RWPE1 (cell line): ENCODE data around the gene MUC5B.

ENCODE experiments used
- CTCF ChIA-PET: fragments of 350-600 bp; sonication (Branson Sonifier 250); formaldehyde crosslinking; extraction: SDS; loops from one replicate; lab custom pipeline; 2021; lab: Yijun Ruan, JAX
- POLR2A ChIA-PET: fragments of 400-600 bp; formaldehyde crosslinking; extraction: SDS; loops from one replicate; lab custom pipeline; 2020; ENCODE audit warnings: antibody characterized with exemption; ENCODE audit not compliant: low non-redundant PET; lab: Yijun Ruan, JAX
- DNase-seq: peaks from one replicate; pipeline ENCODE4 v3.0.0; 2012; ENCODE audit warnings: low spot score
- H3K27ac ChIP-seq: fragments of 450-650 bp; 2 replicates; pipeline ENCODE4 v1.5.1; 2017
- TF ChIP-seq, protein P1 (sequence below): fragments of 450-650 bp; conservative IDR thresholded peaks from 2 replicates; pipeline ENCODE4 v1.5.1; 2017; ENCODE audit warnings: low read depth, mild to moderate bottlenecking

The MUC5B gene

DNA sequence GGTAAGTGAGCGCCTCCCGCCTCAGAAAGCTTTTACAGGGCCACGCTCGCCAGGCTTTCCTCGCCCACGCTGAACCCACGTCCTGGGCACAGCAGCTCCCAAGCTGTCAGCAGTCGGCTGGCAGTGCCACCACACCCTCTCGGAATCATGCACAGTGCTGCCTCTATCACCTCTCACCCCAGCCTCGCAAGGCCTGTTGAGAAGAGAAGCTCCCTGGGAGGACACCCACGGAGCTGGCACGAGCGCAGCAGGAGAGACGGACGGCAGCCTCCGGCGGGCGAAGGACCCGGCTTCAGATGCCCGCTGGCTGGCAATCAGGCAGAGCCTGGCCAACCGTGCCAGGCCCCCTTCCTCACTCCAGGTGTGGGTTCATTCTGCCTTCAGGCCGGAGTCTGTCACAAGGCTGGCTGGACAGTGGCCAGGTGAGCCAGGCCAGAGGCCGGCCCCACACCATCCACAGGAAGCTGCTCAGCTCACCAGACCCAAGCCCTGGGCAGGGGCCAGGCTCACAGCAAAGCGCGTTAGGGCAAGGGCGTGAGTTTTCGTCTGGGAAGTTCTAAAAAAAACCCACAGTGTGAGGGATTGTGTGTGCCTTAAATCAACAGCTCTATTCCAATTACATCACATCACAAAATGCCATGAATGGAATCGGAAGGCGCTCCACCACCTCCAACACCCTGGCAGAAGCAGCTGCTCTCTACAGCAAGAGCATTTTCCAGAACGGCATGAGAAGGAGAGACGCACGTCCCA lies 53.4 kb downstream of the MUC5B start:
- ChIA-PET CTCF (interaction anchor here (0.6 kb wide), 1 partner anchor 166 kb away, joined by 3 read pairs; no protein-coding TSS in a partner anchor), POLR2A (no interaction called here)
- TF ChIP-seq, protein P1, sequence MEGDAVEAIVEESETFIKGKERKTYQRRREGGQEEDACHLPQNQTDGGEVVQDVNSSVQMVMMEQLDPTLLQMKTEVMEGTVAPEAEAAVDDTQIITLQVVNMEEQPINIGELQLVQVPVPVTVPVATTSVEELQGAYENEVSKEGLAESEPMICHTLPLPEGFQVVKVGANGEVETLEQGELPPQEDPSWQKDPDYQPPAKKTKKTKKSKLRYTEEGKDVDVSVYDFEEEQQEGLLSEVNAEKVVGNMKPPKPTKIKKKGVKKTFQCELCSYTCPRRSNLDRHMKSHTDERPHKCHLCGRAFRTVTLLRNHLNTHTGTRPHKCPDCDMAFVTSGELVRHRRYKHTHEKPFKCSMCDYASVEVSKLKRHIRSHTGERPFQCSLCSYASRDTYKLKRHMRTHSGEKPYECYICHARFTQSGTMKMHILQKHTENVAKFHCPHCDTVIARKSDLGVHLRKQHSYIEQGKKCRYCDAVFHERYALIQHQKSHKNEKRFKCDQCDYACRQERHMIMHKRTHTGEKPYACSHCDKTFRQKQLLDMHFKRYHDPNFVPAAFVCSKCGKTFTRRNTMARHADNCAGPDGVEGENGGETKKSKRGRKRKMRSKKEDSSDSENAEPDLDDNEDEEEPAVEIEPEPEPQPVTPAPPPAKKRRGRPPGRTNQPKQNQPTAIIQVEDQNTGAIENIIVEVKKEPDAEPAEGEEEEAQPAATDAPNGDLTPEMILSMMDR = no peak
- peak overlapping the region; percentile 35 for H3K27ac ChIP-seq
- DNase-seq = no peak

DNA sequence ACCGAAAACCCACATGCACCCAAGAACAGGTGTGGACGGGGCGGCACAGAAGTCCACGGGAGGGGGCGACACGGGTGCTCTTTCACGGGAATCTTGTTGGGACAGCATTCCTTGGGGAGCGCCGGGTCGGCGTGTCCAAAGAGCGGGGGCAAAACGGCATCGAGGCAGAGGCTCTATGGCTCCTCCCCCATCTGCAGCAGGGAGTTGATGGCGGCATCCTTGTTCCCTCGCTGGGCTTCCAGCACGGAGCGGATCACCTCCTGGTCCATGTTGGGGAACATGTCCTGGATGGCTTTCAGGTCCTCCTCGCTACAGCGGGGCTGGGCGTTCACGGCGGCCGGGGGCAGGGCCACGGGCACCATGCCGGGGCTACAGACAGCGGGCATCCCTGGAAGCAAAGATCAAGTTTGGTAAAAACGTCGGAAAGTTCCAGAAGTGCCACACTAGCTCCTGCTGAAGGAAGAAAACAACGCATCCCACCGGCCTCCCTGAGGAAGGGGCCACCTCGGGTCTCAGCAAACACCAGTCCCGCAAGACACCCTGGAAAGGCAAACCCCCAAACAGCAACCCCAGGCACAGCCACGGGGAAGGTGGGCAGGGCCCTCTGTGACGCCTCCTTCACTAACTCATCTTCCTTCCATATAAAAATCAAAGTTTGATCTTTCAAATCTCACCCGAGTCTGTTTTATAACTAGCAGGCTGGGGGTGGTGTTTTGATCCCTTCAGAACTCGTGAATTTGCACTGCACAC lies 54.2 kb downstream of the MUC5B start:
- DNase-seq = no peak
- TF ChIP-seq, protein P1 = no peak
- no peak overlapping the region for H3K27ac ChIP-seq
- POLR2A ChIA-PET = no interaction called here
- CTCF ChIA-PET = no interaction called here

DNA sequence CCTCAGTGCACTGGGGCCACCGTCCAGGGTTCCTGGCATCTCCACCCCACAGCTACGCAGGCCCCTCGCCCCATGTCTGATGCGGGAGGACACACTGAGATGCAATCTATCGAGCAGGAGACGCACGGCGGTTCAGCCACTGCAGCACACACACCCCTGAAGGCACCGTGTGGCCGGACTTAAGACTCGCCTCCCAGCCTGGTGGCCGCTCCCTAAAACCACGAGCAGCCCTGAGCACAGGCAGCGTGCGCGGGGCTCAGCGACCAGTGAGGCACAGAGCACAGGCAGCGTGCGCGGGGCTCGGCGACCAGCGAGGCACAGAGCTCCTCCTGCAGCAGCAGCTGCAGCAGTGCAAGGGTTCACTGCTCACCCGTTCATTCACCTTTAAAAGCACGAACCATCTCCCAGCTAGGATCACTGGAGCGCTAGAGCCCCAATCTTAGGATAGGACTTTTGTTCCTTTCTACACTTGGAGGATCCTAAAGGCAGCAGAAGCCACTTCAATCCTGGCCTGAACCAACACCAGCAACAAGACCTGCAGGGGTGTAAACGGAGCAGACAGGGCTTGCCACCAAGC lies 55.2 kb downstream of the MUC5B start:
- H3K27ac ChIP-seq = no peak overlapping the region
- TF ChIP-seq, protein P1 = no peak
- ChIA-PET CTCF (no interaction called here), POLR2A (interaction anchor here (0.6 kb wide), 1 partner anchor 22 kb away, joined by 3 read pairs; no protein-coding TSS in a partner anchor)
- no peak for DNase-seq

DNA sequence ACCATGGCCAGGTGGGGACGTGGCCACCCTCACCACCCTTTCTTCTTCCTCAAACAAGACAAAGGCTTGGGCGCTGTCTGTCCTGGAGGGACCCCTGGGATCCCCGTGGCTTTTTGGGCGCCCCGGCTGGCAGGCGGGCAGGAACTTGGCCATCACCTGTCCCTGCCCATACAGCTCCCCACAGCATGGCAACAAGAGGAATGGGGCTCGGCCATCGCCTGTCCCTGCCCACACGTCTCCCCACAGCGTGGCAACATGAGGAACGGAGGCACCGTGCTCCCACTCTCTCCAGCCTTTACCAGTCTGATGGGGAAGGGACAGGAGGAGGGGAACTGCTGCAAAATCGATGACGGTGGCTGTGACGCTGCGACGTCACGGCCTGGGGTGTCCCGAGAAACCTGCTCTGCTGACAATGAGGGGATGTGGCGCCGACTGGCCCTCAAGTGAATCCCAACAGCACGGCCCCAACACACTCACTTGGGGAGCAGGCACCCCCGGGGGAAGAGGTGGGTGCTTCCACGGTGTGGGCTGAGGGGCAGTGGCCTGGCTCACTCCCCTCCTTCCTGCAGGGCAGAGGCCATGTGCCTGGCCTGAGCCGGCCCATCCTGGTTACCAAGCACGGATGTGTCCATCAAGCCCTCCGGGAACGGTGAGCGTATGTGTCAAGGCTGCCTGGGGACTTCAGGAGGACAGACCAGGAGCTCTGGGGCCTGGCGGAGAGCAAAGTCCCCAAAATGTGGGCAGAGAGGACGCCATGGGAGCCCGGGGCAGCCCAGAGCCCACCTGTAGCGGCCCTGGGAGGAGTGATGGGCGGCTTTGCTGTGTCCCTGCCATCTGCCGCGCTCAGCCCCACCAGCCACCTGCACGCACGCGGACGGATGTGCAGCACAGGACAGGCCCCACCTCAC lies 56.2 kb downstream of the MUC5B start:
- ChIA-PET POLR2A (no interaction called here), CTCF (interaction anchor here (0.7 kb wide), 1 partner anchor 117 kb away, joined by 5 read pairs; no protein-coding TSS in a partner anchor)
- DNase-seq = no peak

DNA sequence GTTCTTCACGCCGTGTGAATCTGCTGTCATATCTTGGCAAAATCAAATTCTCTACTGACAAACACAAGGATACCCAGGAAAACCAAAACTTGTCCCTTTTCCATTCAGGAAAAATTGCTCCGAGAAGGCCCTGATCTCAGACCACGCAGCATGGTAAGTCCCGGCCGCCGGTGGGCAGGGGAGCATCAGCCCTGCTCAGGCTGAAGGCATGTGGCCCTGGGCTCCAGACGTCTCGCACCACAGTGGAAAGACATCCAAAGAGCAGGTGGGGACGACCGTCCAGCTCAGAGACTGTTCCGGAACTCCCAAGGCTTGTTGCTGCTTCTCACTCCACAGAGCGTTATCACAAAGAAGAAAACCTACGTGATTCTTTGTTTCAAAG lies 56.8 kb downstream of the MUC5B start:
- ChIA-PET POLR2A (no interaction called here), CTCF (interaction anchor here (0.7 kb wide), 1 partner anchor 117 kb away, joined by 5 read pairs; no protein-coding TSS in a partner anchor)
- H3K27ac ChIP-seq = no peak overlapping the region
- DNase-seq = no peak
- TF ChIP-seq, protein P1 = no peak

More for the DNA sequence above, 56.2 kb downstream of the MUC5B start:
- no peak overlapping the region for H3K27ac ChIP-seq
- TF ChIP-seq, protein P1 = no peak
